ENCODE data around the gene NPTXR. TPM values are rescaled to one million over a fixed set of nuclear protein-coding genes. Genes with fewer than 3 reads are reported as not detected.

Gene NPTXR
- total and polyA plus RNA-seq, 10 of the 15 experiments (the other 5 are each of a cell fraction or from before 2014, with no cell fraction given) = 0.02 to 0.38 (median 0.07) TPM; not detected in 2

DNA sequence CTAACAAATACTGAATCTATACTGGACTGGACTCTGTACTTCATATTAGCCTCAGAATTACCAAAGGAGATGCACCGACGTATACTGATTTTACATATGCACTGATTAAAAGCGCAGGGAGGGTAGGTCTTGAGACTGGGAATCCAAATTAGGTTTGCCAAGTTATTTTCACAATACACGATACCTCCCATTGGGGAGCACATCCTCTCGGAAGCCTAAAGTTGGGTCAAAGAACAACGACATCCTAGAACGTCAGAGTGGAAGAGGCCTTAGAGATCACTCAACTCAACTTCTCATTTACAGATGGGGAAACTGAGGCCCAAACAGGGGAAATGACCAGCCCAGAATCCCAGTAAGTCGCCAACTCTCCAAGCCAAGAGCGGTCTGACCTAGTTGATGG, 50.5 kb downstream of the NPTXR start:
- intact Hi-C loops (cut with micrococcal nuclease; ENCODE audit: unreplicated experiment) (no loop called here), in situ Hi-C loops (cut with MboI) (no loop called here)
- H3K27me3 ChIP-seq (replicated peaks in 1 of 2; ENCODE audit: control insufficient read depth in 2 of 2, insufficient read depth in 2 of 2, low read length in 1 of 2) = peaks cover 0 to 2% of the 10 kb centered on the region in 2 experiments; a peak in 1 of 4 replicates
- no peaks in the 10 kb centered on the region; the same call in 2 of the 3 replicates for H3K9me3 ChIP-seq (replicated peaks; ENCODE audit: control insufficient read depth, insufficient read depth, low read length)
- no peaks in the 10 kb centered on the region for H3K79me2 ChIP-seq (ENCODE audit: control insufficient read depth, insufficient read depth, low read length)
- DNase-seq (ENCODE audit: low read depth, low spot score) (no peak), FAIRE-seq (peak; percentile 7), ATAC-seq (no peak)
- peak overlapping the region; percentile 67 for H3K9ac ChIP-seq (ENCODE audit: control insufficient read depth, insufficient read depth, low read length)
- TF ChIP-seq PAX5 (IDR thresholded peaks at IDR 0.05; ENCODE audit: borderline replicate concordance, low read depth, low read length) (no peak), MLLT1 (IDR thresholded peaks at IDR 0.05) (peak; percentile 86)
- RAD21 ChIA-PET (ENCODE audit: unreplicated experiment) = no interaction called here
- H3K36me3 ChIP-seq (ENCODE audit: control insufficient read depth in 2 of 2, insufficient read depth in 2 of 2, low read length in 1 of 2) = no peaks in the 10 kb centered on the region
- 51% methylated on average over 9 of the region's 9 CpGs for WGBS (ENCODE audit: insufficient coverage, insufficient replicate concordance, low lambda C conversion rate, missing lambda C conversion rate)
- no peak overlapping the region; the same call in 1 of the 2 replicates for H3K27ac ChIP-seq (ENCODE audit: control insufficient read depth, insufficient read depth)
- CTCF ChIA-PET = interaction anchor here (0.6 kb wide), 1 partner anchor 73 kb away, joined by 3 read pairs; no protein-coding TSS in a partner anchor
- POLR2A ChIA-PET = interaction anchor here (0.9 kb wide), 1 partner anchor 88 kb away, joined by 4 read pairs; the partner anchor contains the start of gene GTPBP1
- peak overlapping the region; percentile 93 for H3K4me3 ChIP-seq
- H2AFZ ChIP-seq (ENCODE audit: control insufficient read depth, low read depth, low read length) = peak overlapping the region; percentile 72
- H3K4me1 ChIP-seq (ENCODE audit: control insufficient read depth, insufficient read depth, low read length) = 0 out of 2 replicates have a peak, but pooled peaks cover 3% of the 10 kb centered on the region
- SMC1A ChIA-PET (ENCODE audit: uncharacterized antibody, unreplicated experiment) = no interaction called here
- TSS peak; percentile 86 for BruUV-seq (replicated peaks)
- peak overlapping the region; percentile 60 for H3K4me2 ChIP-seq (ENCODE audit: control insufficient read depth, insufficient read depth)
- no peaks in the 10 kb centered on the region for H4K20me1 ChIP-seq (ENCODE audit: control insufficient read depth, insufficient read depth)

DNA sequence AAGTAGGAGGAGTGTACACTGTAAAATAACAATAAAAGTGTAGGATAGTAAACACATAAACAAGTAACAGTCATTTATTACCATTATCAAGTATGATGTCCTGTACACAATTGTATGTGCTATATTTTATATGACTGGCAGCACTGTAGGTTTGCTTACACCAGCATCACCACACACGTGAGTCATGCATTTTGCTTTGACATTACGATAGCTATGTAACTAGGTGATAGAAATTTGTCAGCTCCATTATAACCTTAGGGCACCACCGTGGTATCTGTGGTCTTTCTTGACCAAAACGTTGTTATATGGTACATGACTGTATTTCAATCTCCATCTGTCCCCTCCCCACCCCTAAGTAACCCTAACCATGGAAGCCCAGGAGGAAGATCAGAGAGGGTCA, 51.0 kb downstream of the NPTXR start:
- H3K27me3 ChIP-seq (replicated peaks in 1 of 2; ENCODE audit: control insufficient read depth in 2 of 2, insufficient read depth in 2 of 2, low read length in 1 of 2) = peaks cover 0 to 2% of the 10 kb centered on the region in 2 experiments; a peak in 1 of 4 replicates
- no peaks in the 10 kb centered on the region for H3K9me3 ChIP-seq (replicated peaks; ENCODE audit: control insufficient read depth, insufficient read depth, low read length)
- ChIA-PET CTCF (interaction anchor here (0.6 kb wide), 1 partner anchor 72 kb away, joined by 3 read pairs; no protein-coding TSS in a partner anchor), RAD21 (ENCODE audit: unreplicated experiment) (no interaction called here), POLR2A (no interaction called here), SMC1A (ENCODE audit: uncharacterized antibody, unreplicated experiment) (interaction anchor here (1.5 kb wide), 1 partner anchor 107 kb away, joined by 3 read pairs; no protein-coding TSS in a partner anchor)
- no peaks in the 10 kb centered on the region for H3K36me3 ChIP-seq (ENCODE audit: control insufficient read depth in 2 of 2, insufficient read depth in 2 of 2, low read length in 1 of 2)
- H3K9ac ChIP-seq (ENCODE audit: control insufficient read depth, insufficient read depth, low read length) = no peak overlapping the region
- FAIRE-seq = no peak
- no peak for DNase-seq (ENCODE audit: low read depth, low spot score)
- WGBS (ENCODE audit: insufficient coverage, insufficient replicate concordance, low lambda C conversion rate, missing lambda C conversion rate) = 61% methylated on average over 4 of the region's 4 CpGs
- peak overlapping the region; percentile 93; the same call in 1 of the 2 replicates for H3K4me3 ChIP-seq
- no peak overlapping the region for H3K27ac ChIP-seq (ENCODE audit: control insufficient read depth, insufficient read depth)
- intact Hi-C loops (cut with micrococcal nuclease; ENCODE audit: unreplicated experiment) (no loop called here), in situ Hi-C loops (cut with MboI) (no loop called here)
- H3K4me1 ChIP-seq (ENCODE audit: control insufficient read depth, insufficient read depth, low read length) = 0 out of 2 replicates have a peak, but pooled peaks cover 3% of the 10 kb centered on the region
- no peak overlapping the region for H2AFZ ChIP-seq (ENCODE audit: control insufficient read depth, low read depth, low read length)
- no peaks in the 10 kb centered on the region for H3K79me2 ChIP-seq (ENCODE audit: control insufficient read depth, insufficient read depth, low read length)
- peak overlapping the region; percentile 60 for H3K4me2 ChIP-seq (ENCODE audit: control insufficient read depth, insufficient read depth)
- no peaks in the 10 kb centered on the region for H4K20me1 ChIP-seq (ENCODE audit: control insufficient read depth, insufficient read depth)
- no peak for ATAC-seq
- no TSS peak for BruUV-seq (replicated peaks)
- no peak for TF ChIP-seq SMAD5 (IDR thresholded peaks at IDR 0.05; ENCODE audit: low read depth)
- no peak for TF ChIP-seq CBX3 (IDR thresholded peaks at IDR 0.05; ENCODE audit: borderline replicate concordance, low read depth)
- no peak for TF ChIP-seq TAF1 (IDR thresholded peaks at IDR 0.05; ENCODE audit: borderline replicate concordance, low read depth, low read length)
- no peak for TF ChIP-seq JUNB (IDR thresholded peaks at IDR 0.05)
- TF ChIP-seq ZNF687 (IDR thresholded peaks at IDR 0.05) = no peak
- TF ChIP-seq NFIC (IDR thresholded peaks at IDR 0.05; ENCODE audit: low read depth, low read length) = no peak
- no peak for TF ChIP-seq SPI1 (IDR thresholded peaks at IDR 0.05; ENCODE audit: borderline replicate concordance, insufficient read depth, low read depth, low read length)
- TF ChIP-seq HDAC6 (IDR thresholded peaks at IDR 0.05; ENCODE audit: unreplicated experiment) = no peak
- no peak for TF ChIP-seq CBX5 (IDR thresholded peaks at IDR 0.05; ENCODE audit: low read depth)
- TF ChIP-seq TARDBP (IDR thresholded peaks at IDR 0.05; ENCODE audit: borderline replicate concordance) = no peak

Measured in GM12878 (cell line).